NCI-H1436 (cell line): ENCODE measurements around the gene CCT7.

Experiments used
- DNase-seq: peaks from one replicate; lab custom pipeline; 2025; lab: John Stamatoyannopoulos, UW

The CCT7 gene

DNA sequence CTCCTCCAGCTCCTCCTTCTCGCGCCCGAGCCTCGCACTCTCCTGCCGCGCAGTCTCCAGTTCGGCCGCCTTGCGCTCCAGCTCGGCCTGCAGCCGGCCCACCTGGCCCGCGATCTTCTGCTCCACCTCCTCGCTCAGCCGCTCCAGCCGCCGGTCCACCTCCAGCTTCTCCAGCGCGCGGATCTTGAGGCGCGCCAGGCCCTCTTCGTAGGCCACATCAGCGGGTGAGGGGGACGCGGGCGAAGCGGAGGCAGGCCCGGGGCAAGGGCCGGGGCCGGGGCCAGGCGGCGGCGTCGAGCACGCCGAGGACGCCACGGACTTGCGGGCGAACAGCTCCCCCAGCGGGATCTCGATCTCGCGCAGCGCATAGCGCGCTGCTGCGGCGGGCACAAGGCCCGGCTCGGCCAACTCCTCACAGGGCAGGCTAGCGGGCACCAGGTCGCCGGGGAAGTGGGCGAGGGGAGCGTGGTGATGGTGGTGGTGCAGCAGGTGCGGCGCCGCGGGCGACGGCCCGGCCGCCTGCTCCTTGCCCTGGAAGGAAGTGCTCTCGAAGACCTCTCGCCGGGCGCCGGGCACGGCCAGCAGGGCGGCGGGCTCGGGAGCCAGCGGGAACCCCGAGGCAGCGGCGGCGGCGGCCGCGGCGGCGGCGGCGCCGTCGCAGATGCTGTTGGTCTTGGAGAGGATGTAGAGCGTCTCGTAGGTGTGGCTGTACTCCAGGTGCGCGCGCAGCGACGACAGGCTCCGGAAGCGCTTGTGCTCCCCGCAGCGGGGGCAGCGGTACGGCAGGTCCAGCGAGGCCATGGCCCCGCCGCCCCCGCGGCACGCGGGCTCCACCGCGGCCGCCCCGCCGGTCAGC lies 35.0 kb downstream of the CCT7 start:
- peak; percentile 81 for DNase-seq

DNA sequence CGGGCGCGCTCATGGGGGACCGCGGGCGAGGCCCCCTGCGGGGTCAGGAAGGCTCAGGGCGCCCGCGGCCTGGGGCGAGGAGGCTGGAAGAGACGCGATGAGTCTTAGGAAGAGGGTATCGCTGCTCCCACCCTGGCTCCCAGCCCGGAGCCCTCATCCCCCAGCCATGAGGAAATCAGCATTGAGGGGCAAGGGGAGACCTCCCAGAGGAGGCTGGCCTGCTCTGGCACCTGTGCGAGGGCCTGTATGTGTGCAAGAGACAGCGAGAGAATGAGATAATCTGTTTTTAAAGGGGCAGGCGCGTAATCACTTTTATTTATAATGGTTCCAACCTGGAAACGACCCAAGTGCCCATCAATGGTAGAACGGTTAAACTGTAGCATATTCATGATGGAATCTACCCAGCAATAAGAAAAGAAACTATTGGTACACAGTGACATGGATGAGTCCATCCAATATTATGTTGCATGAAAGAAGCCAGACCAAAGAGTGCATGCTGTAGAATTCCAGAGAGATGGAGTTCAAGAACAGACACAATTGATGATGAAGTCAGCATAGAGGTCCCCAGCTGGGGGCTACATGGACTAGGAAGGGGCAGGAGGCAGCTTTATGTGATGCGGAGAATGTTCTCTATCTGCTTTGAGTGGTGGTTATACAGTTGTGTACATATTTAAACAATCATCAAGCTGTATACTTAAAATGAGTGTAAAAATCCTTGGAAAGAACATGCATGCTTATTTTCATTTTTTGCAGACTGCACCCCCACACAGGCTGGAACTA lies 35.8 kb downstream of the CCT7 start:
- no peak for DNase-seq

- DNase-seq = no peak
Observed at GRCh38 chr2:73272270-73272669, 38.2 kb downstream of the CCT7 start.

- DNase-seq = no peak
Observed at GRCh38 chr2:73279852-73280251, 45.7 kb downstream of the CCT7 start.

DNA sequence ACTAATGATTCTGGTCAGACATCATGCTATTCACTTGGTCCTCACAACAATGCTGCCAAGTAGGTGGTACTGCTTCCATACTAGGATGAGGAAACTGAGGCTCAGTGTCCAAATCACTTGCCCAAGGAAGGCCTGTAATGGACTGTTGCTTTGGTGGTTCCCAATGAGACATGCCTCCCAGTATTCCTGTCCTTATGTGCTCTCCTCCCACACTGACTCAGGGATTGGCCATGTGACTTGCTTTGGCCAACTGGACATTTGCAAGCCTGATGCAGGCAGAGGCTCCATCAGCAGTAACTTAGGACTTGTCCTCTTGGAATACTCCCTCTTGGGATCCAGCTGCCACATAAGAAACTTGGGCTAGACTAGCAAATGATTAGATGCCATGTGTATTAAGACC lies 47.1 kb downstream of the CCT7 start:
- DNase-seq = no peak

DNA sequence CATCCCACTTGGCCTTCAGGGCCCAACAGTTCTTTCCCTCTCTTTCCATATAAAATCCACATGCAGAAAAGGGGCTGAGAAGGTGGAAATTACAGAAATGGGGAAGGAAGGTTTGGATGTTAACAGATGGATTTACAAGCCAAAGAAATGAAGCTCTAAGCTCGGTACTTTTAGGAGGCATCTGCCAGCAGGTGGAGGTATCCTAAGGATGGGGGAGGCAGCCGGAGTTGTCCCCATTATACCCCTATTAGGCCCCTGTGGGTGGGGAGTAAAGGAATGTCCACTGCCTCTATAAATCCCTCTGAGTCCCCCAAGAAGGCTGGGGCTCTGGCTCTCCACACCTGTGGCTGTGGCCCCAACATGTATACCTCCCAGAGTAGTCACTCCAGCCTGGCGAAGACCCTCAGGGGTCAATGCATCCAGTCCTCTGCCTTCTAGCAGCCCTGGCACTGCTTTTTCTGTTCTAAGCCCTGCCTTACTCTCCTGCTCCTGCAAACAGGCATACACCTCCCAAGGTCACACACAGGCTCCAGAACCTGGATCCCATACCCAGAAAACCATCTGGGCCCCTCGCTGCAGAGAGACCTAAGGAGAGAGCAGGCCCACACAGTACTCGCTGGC lies 48.9 kb downstream of the CCT7 start:
- DNase-seq = no peak

DNA sequence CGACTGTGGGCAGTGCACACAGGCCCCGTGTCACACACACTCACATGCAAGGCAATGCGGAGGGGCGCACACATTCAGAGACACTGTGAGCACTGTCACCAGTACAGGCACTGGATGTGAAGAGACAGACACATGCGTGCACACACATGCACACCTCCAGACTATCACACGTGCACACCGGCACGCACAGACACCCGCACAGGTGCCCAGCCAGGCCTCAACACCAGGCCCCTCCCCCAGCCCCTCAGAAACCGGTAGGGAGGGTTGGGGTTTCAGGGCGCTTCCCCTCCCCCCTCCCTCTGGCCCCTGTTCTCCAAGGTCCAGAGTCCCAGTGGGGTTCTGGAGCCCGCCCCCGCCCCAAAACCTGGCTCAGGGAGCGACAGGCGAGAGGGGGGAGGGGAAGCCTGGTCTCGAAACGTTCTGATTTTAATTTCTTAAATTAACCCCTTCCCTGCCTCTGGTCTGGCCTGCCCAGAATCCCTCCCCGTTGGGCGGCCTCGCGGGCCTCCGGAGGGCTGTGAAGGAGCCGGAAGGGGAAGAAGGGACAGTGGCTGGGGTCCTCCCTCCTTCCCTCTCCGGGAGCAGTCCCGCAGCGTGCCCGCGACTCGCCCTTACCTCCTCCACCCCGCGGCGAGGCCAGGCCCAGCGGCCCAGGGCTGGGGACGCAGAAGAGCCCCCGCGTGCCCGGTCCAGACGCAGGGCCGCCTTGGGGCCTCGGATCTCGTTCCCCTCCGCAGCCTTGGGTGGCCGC lies 49.6 kb downstream of the CCT7 start:
- DNase-seq = no peak

- peak; percentile 53 for DNase-seq
Observed at GRCh38 chr2:73284296-73285158, 50.4 kb downstream of the CCT7 start, which contains the start of gene FBXO41. TSS of gene FBXO41 (minus strand) at chr2:73284478. CDS start at chr2:73269630, 14,848 bp downstream.

DNA sequence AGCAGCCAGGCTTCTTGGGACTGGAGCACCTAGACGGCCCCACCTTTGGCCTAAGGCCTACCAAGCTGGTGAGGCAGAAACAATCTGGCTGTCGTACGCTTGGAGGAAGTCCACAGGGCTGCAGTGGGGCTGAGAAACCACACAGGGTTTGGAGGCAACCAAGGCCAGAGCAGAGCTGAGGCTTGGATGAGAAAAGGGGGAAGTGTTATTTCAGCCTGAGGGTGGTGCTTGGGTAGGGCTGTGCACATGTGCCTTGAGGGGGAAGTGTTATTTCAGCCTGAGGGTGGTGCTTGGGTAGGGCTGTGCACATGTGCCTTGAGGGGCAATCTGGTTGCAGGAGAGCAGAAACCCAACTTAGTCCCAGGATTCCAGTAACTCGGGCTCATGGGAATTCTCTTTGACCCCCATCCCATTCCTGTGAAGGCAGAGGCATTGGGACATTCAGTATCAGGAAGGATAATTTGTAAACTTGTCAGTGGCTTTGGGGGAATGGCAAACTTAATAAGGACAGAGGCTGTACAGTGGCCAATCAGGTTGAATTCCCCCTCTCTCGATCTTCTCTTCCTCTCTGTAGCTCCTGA lies 51.1 kb downstream of the CCT7 start:
- no peak for DNase-seq

DNA sequence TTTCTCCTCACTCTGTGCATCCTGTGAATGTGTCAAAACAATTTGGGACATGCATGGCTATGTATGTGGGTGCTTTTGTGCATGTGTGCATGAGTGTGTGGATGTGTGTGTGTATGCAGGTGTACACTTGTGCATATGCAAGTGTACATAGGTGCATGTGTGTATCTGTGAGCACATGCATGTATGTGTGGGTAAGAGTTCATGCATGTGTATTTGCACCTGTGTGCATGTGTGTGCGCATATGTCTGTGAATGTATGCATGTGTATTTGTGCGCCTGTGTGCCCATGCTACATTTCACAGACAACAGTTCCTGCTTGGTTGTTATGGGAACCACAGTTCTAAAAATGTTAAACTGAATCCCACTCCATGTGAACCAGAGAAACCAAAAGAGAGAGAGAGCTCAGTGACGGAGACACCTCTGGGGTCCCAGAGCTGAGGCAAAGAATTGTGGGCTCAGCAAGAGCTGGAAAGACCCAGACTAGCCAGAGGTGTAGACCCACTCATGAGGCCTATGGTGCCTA lies 52.1 kb downstream of the CCT7 start:
- DNase-seq = no peak

GRCh38 chr2:73289304-73289703 lies 55.2 kb downstream of the CCT7 start:
- no peak for DNase-seq

DNA sequence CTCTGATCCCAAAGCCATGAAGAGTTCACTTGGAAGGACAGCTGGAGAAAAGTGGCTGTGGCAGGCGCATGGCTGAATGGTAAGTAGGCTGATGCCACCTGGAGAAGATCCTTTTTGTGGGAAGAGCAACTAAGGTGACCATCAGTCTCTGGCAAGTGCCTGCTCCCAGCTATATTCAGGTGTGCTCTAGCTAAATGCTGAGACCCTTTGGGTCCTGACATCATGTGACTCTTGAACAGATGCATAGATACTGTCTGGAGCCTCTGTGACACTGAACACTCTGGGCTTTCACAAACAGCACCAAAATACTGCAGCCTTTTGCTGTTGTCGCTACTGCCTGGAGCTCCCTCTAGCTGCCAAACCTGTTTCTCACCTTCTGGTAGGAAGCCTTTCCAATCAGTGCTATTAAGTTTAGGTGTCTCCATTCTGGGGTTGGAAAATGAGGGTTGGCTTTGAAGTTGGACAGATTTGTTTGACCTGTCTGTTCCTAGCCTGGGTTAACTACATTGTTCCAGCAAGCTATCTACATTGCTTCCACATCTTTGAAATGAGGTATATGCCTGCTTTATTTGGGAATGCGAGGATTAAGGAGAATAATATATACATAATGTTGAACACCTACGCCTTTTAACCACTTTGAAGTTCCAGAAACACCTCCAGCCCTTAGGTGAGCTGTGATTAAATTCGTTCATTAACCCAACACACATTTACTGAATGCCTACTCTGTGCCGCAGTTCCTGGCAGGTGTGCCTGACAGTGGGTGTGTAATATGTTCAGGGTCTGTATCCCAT lies 56.1 kb downstream of the CCT7 start:
- peak; percentile 23 for DNase-seq

DNA sequence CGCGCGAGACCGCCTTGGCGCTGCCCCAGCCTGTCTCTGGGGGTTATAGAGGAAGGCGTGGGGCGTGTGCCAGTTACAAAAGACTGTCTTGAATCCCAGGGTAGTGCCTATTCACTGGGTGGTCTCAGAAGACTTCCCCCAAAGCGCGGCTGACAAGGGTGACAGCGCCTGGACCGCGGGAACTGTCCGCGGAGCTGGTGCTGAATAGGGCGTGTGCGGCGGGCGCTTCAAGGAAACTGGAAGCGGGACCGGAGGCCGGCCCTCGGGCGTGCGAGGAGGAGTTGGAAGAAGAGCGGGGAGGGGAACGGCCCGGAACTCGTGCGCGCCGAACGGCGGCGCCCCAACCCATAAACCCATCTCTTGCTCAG lies 57.0 kb downstream of the CCT7 start:
- no peak for DNase-seq

GRCh38 chr2:73291461-73292315 lies 57.6 kb downstream of the CCT7 start:
- no peak for DNase-seq

DNA sequence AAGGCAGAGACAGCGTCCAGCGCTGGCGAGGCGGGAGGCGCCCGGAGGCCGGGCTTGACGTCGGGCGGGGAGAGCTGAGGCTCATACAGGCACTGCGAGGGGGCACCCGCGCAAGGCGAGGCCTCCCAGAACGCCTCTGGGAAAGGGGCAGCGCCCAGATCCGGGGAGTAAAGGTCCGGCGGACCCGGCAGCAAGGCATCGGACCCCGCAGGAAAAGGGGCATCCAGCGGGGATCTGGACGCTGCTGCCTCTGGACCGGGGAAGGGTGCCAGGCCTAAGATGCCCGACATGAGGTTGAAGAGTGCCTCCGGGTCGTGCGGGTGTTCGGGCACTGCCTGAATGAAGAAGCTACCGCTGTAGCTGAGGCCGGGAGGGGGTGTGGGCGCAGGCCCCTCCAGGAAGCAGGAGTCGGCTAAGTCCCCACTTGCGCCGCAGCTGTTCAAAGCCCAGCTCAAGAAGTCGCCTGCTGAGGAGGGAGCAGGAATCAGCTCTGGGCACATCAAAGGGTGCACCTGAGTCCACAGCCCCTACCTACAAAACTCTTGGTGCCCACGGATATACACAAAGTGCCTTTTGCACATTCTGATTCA lies 58.3 kb downstream of the CCT7 start:
- DNase-seq = no peak

GRCh38 chr2:73292906-73293533 lies 58.9 kb downstream of the CCT7 start:
- DNase-seq = no peak

DNA sequence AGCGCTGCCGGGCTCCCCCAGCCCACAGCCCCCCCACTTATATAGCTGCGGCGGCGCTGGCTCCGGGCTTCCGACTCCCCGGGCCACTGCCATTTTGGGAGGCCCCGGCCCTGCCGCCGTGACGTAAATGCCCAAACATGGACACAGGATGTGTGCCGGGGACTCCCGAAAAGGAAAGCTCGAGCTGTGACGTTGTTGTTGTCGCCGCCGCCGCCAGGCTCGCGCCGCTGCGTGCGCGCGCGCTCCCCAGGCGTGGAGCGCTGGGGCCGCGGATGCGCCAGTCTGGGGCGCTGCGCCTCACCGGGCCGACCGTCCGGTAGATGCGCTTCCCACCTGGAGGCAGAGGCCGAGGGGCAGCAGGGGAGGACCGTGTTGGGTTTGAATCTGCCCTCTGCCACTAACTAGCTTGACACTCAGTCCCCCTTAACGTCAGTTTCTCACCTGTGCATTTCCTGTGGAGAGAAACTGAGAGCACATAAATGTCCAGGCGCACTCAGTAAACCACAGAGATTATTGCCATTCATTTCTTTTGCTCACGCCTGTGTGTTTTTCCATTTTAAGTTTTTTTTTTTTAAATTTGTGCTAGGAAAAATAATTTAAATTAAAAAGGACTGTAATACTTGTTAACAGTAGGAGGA lies 59.5 kb downstream of the CCT7 start, which contains the start of gene EGR4:
Gene EGR4 (minus strand): TSS at position 15 of the 638 bp plus-strand sequence. CDS start 231 bp downstream, outside the sequence.
- DNase-seq = peak; percentile 71
